H1 (cell line): ENCODE data around the gene MANSC1. TPM values are rescaled to one million over a fixed set of nuclear protein-coding genes. Genes with fewer than 3 reads are reported as not detected.

Experiments used
- CTCF ChIA-PET: fragments of 300-600 bp; sonication (Branson Sonifier 250); formaldehyde crosslinking; loops from one replicate; lab custom pipeline; 2021; ENCODE audit not compliant: partially characterized antibody; lab: Charles Lee
- POLR2A ChIA-PET: fragments of 300-600 bp; sonication (Branson Sonifier 250); formaldehyde crosslinking; loops from one replicate; lab custom pipeline; 2021; ENCODE audit warnings: inconsistent platforms; ENCODE audit not compliant: partially characterized antibody; lab: Charles Lee
- DNase-seq, 2 experiments: peaks; one replicate each; pipeline versions ENCODE4 v3.0.0 to v3.0.0-alpha.2; 2010 to 2022; ENCODE audit warnings: low spot score in 2 of 2, low read depth in 1 of 2, mixed read lengths in 1 of 2
- FAIRE-seq: peaks from 2 replicates; lab custom pipeline; 2011; peaks lifted over from hg19 to GRCh38; lab: Jason Lieb, UNC
- H2AFZ ChIP-seq: 2 replicates; pipeline ENCODE4 v1.8.1; 2012; ENCODE audit warnings: low read length, inconsistent platforms
- H2AK5ac ChIP-seq: 2 replicates; pipeline ENCODE4 v1.6.1; 2013; ENCODE audit warnings: low read depth, low read length
- H2BK120ac ChIP-seq: replicated peaks from 2 replicates; pipeline ENCODE3; 2013; ENCODE audit warnings: low read depth, low read length, inconsistent platforms
- H2BK12ac ChIP-seq: 2 replicates; pipeline ENCODE4 v1.6.1; 2013; ENCODE audit warnings: low read depth, low read length
- H2BK15ac ChIP-seq: 2 replicates; pipeline ENCODE4 v1.6.1; 2013; ENCODE audit warnings: low read length
- H2BK20ac ChIP-seq: 2 replicates; pipeline ENCODE4 v1.6.1; 2013; ENCODE audit warnings: low read length
- H2BK5ac ChIP-seq: 2 replicates; pipeline ENCODE4 v1.6.1; 2013; ENCODE audit warnings: low read depth, low read length
- H3K14ac ChIP-seq: 2 replicates; pipeline ENCODE4 v1.6.1; 2013; ENCODE audit warnings: inconsistent platforms; ENCODE audit not compliant: insufficient read length
- H3K18ac ChIP-seq: 2 replicates; pipeline ENCODE4 v1.6.1; 2013; ENCODE audit warnings: low read length; ENCODE audit errors: extremely low read depth
- H3K23ac ChIP-seq: 2 replicates; pipeline ENCODE4 v1.6.1; 2013; ENCODE audit warnings: inconsistent platforms; ENCODE audit not compliant: insufficient read length
- H3K23me2 ChIP-seq: 2 replicates; pipeline ENCODE4 v1.6.1; 2013; ENCODE audit warnings: low read depth, low read length
- H3K27ac ChIP-seq: 2 replicates; pipeline ENCODE4 v1.6.1; 2011; ENCODE audit warnings: low read depth, low read length, inconsistent platforms
- H3K27me3 ChIP-seq, 4 experiments: replicated peaks in 1 of 4; 1 replicate in 1 of 4; 2 replicates in 3 of 4; pipeline versions ENCODE4 v1.6.1 to v1.8.1; 2011 to 2013; ENCODE audit warnings: low read length in 3 of 4, mild to moderate bottlenecking in 3 of 4, inconsistent platforms in 2 of 4, mixed read lengths in 2 of 4, moderate library complexity in 1 of 4; ENCODE audit not compliant: control insufficient read depth in 3 of 4, insufficient read depth in 3 of 4; ENCODE audit errors: extremely low read depth in 1 of 4
- H3K36me3 ChIP-seq, 4 experiments: 2 replicates each; pipeline versions ENCODE4 v1.6.1 to v1.8.1; 2011 to 2013; ENCODE audit warnings: mild to moderate bottlenecking in 4 of 4, low read length in 3 of 4, moderate library complexity in 2 of 4, control low read depth in 1 of 4, inconsistent platforms in 1 of 4; ENCODE audit not compliant: insufficient read depth in 4 of 4, control insufficient read depth in 2 of 4
- H3K4ac ChIP-seq: replicated peaks from 2 replicates; pipeline ENCODE3; 2013; ENCODE audit warnings: low read length, low read depth, mixed read lengths, inconsistent platforms; ENCODE audit not compliant: insufficient read length
- H3K4me1 ChIP-seq, 4 experiments: replicated peaks in 1 of 4; 1 replicate in 1 of 4; 2 replicates in 3 of 4; pipeline versions ENCODE4 v1.6.1 to v1.8.1; 2011 to 2013; ENCODE audit warnings: low read length in 3 of 4, inconsistent platforms in 2 of 4, mixed read lengths in 1 of 4; ENCODE audit not compliant: insufficient read depth in 4 of 4, control insufficient read depth in 3 of 4
- H3K4me2 ChIP-seq, 2 experiments: 2 replicates each; pipeline versions ENCODE4 v1.6.1 to v1.8.1; 2011 to 2013; ENCODE audit warnings: low read depth in 2 of 2, low read length in 2 of 2, control low read depth in 1 of 2, inconsistent platforms in 1 of 2, mild to moderate bottlenecking in 1 of 2; ENCODE audit not compliant: insufficient read depth in 1 of 2
- H3K4me3 ChIP-seq, 4 experiments: fragments of 200-600, 300-600 bp in 1 of 4; sonication (generic), shearing (Covaris generic), sonication (Bioruptor Twin) in 1 of 4; 2 replicates each; pipeline versions ENCODE4 v1.5.1 to v1.8.1; 2011 to 2016; ENCODE audit warnings: low read length in 4 of 4, low read depth in 3 of 4, control low read depth in 2 of 4, inconsistent platforms in 2 of 4, mild to moderate bottlenecking in 2 of 4, mixed read lengths in 1 of 4, moderate library complexity in 1 of 4; ENCODE audit not compliant: insufficient read depth in 2 of 4; ENCODE audit errors: extremely low read depth in 1 of 4
- H3K56ac ChIP-seq: replicated peaks from 2 replicates; pipeline ENCODE3; 2013; ENCODE audit warnings: low read depth, mild to moderate bottlenecking, mixed read lengths, low read length, inconsistent platforms; ENCODE audit not compliant: insufficient read length
- H3K79me1 ChIP-seq: 2 replicates; pipeline ENCODE4 v1.6.1; 2013; ENCODE audit warnings: low read depth, low read length, control low read depth
- H3K79me2 ChIP-seq, 2 experiments: 2 replicates each; pipeline versions ENCODE4 v1.6.1 to v1.8.1; 2012 to 2013; ENCODE audit warnings: low read length in 2 of 2, mild to moderate bottlenecking in 2 of 2, inconsistent platforms in 1 of 2; ENCODE audit not compliant: insufficient read depth in 2 of 2, control insufficient read depth in 1 of 2
- H3K9ac ChIP-seq, 4 experiments: replicated peaks in 1 of 4; 1 replicate in 1 of 4; 2 replicates in 3 of 4; pipeline versions ENCODE4 v1.6.1 to v1.8.1; 2011 to 2013; ENCODE audit warnings: low read depth in 3 of 4, low read length in 3 of 4, control low read depth in 2 of 4, mild to moderate bottlenecking in 2 of 4, moderate library complexity in 2 of 4, inconsistent platforms in 1 of 4; ENCODE audit errors: extremely low read depth in 1 of 4
- H3K9me3 ChIP-seq, 2 experiments: 2 replicates each; pipeline versions ENCODE4 v1.6.1 to v1.8.1; 2012 to 2013; ENCODE audit warnings: mild to moderate bottlenecking in 2 of 2, moderate library complexity in 2 of 2, control low read depth in 1 of 2, inconsistent platforms in 1 of 2, low read depth in 1 of 2, low read length in 1 of 2, mixed read lengths in 1 of 2; ENCODE audit not compliant: insufficient read depth in 2 of 2
- H4K20me1 ChIP-seq, 2 experiments: replicated peaks in 1 of 2; 2 replicates each; pipeline versions ENCODE3 to v1.8.1; 2011 to 2013; ENCODE audit warnings: inconsistent platforms in 2 of 2, low read length in 2 of 2, mild to moderate bottlenecking in 1 of 2; ENCODE audit not compliant: insufficient read depth in 2 of 2, control insufficient read depth in 1 of 2
- H4K5ac ChIP-seq: 2 replicates; pipeline ENCODE4 v1.6.1; 2013; ENCODE audit warnings: low read length, low read depth, mixed read lengths, inconsistent platforms; ENCODE audit not compliant: insufficient read length
- H4K8ac ChIP-seq: 2 replicates; pipeline ENCODE4 v1.8.0; 2013; ENCODE audit warnings: mild to moderate bottlenecking, moderate library complexity, low read length, inconsistent platforms; ENCODE audit not compliant: insufficient read depth; ENCODE audit errors: extremely low read depth
- H4K91ac ChIP-seq: replicated peaks from 2 replicates; pipeline ENCODE3; 2013; ENCODE audit warnings: low read length, mixed read lengths, inconsistent platforms; ENCODE audit not compliant: insufficient read length
- BACH1 ChIP-seq: IDR thresholded peaks from 2 replicates; pipeline ENCODE4 v1.6.1; 2012; ENCODE audit warnings: low read length, improper control_type of control experiment
- CREB1 ChIP-seq: IDR thresholded peaks from 2 replicates; pipeline ENCODE4 v1.6.1; 2012; ENCODE audit warnings: inconsistent platforms
- CTBP2 ChIP-seq: IDR thresholded peaks from 2 replicates; pipeline ENCODE4 v1.7.0; 2011; ENCODE audit warnings: borderline replicate concordance, mild to moderate bottlenecking, moderate library complexity, mixed read lengths, low read length; ENCODE audit not compliant: insufficient read depth, insufficient read length
- GTF2F1 ChIP-seq: IDR thresholded peaks from 2 replicates; pipeline ENCODE4 v1.6.1; 2012; ENCODE audit warnings: low read depth, low read length, improper control_type of control experiment, borderline replicate concordance
- NRF1 ChIP-seq: IDR thresholded peaks from 2 replicates; pipeline ENCODE4 v1.6.1; 2011; ENCODE audit warnings: mild to moderate bottlenecking, low read depth, low read length, improper control_type of control experiment
- POLR2AphosphoS5 ChIP-seq: IDR thresholded peaks from 2 replicates; pipeline ENCODE4 v1.6.1; 2011; ENCODE audit warnings: low read depth, low read length
- RBBP5 ChIP-seq: IDR thresholded peaks from 2 replicates; pipeline ENCODE4 v1.7.1; 2012; ENCODE audit warnings: low read depth, mild to moderate bottlenecking, inconsistent platforms, low read length, moderate library complexity, borderline replicate concordance
- RFX5 ChIP-seq: IDR thresholded peaks from 2 replicates; pipeline ENCODE4 v1.6.1; 2011; ENCODE audit warnings: low read depth, low read length, improper control_type of control experiment, borderline replicate concordance
- SP4 ChIP-seq: IDR thresholded peaks from 2 replicates; pipeline ENCODE4 v1.6.1; 2012; ENCODE audit warnings: low read length, inconsistent platforms
- WGBS, 2 experiments: shearing (Covaris generic) in 1 of 2; methylation state at CpG; one replicate each; pipeline versions ENCODE4 v1.1.6 to v1.1.7; 2013 to 2015; ENCODE audit warnings: low lambda C conversion rate in 2 of 2, mixed read lengths in 2 of 2, inconsistent platforms in 1 of 2, low coverage in 1 of 2, missing lambda C conversion rate in 1 of 2; ENCODE audit not compliant: insufficient replicate concordance in 2 of 2, insufficient coverage in 1 of 2, insufficient read length in 1 of 2; ENCODE audit errors: extremely low coverage in 1 of 2, missing lambda C conversion rate in 1 of 2; 5-methylcytosine and 5-hydroxymethylcytosine counted together
- polyA plus RNA-seq, 7 experiments: library from polyadenylated mRNA; depleted of rRNA in 3 of 7; stranded (reverse) in 5 of 7; unstranded in 2 of 7; fragments of >200 nt in 5 of 7; fragments of 200-250 nt in 2 of 7; gene quantifications; 1 replicate in 5 of 7; 2 replicates in 1 of 7; 4 replicates in 1 of 7; pipeline versions ENCODE4 v1.2.1 to v1.2.3, GENCODE V29; 2011 to 2013; ENCODE audit warnings: missing spikeins in 2 of 7, mixed read lengths in 2 of 7
- total RNA-seq: library from RNA; stranded (reverse); fragmentation: NEBNext Ultra II Directional; extraction: Animal tissue kit (Norgen Biotek cat#: 25700); gene quantifications from 2 replicates; pipeline ENCODE4 v1.2.1, GENCODE V29; 2021

MANSC1 gene
- total and polyA plus RNA-seq, 2 of the 8 experiments (the other 6 are each of a cell fraction or from before 2014, with no cell fraction given): 2.0 to 8.9 TPM

DNA sequence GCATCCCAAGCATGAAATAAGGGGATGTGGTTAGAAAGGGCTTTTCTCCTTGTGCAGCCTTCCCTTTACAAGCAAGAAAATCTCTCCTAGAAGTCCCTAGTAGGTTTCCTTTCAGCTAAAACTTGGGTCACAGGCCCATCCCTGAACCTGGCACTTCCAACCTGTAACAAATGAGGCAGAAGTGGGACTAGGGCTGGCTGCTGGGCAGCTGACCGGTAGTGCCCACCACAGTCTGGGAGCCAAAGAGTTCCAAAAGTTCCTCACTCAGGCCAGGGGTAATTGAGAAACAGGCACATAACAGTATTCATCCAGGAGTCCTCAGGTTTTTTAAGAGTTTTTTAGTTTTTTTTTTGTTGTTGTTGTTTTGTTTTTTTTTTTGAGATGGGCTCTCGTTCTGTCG, 23.8 kb downstream of the MANSC1 start:
- Histone ChIP-seq H3K27ac (no peak overlapping the region), H2BK120ac (no peak overlapping the region), H2AFZ (no peak overlapping the region), H2BK12ac (0 out of 2 replicates have a peak overlapping the region, but pooled peaks have one; percentile 27), H2BK5ac (no peak overlapping the region), H3K79me1 (no peaks in the 10 kb centered on the region; the same call in 1 of the 2 replicates), H3K4me3 (no peak overlapping the region), H3K9ac (no peak overlapping the region), H3K23me2 (no peaks in the 10 kb centered on the region), H3K23ac (no peak overlapping the region), H3K4me2 (no peak overlapping the region), H4K91ac (peak overlapping the region; percentile 78), H4K20me1 (no peaks in the 10 kb centered on the region), H4K8ac (no peak overlapping the region), H2BK20ac (no peak overlapping the region), H3K18ac (no peak overlapping the region), H2BK15ac (0 out of 2 replicates have a peak overlapping the region, but pooled peaks have one; percentile 61), H3K56ac (no peak overlapping the region), H3K79me2 (no peaks in the 10 kb centered on the region), H2AK5ac (no peak overlapping the region), H3K9me3 (no peaks in the 10 kb centered on the region), H3K4me1 (peaks cover 0 to 2% (median under 1%) of the 10 kb centered on the region in 4 experiments; a peak in 2 of 7 replicates), H3K27me3 (no peaks in the 10 kb centered on the region), H3K36me3 (no peaks in the 10 kb centered on the region), H3K4ac (no peak overlapping the region), H3K14ac (no peak overlapping the region), H4K5ac (no peak overlapping the region)
- 98% methylated on average over 3 of the region's 3 CpGs; no CpG with 5 or more reads in 1 of the 2 experiments for WGBS, 2 experiments
- FAIRE-seq (no peak), DNase-seq (no peak)
- TF ChIP-seq RBBP5 (no peak), SP4 (no peak), RFX5 (no peak), CTBP2 (no peak), BACH1 (no peak), NRF1 (no peak), GTF2F1 (no peak), CREB1 (no peak), POLR2AphosphoS5 (no peak)
- CTCF ChIA-PET: interaction anchor here (0.7 to 7.0 kb wide), 13 partner anchors 8 to 254 kb away, joined by 3 to 42 read pairs (median 4); partner anchors contain the start of gene BCL2L14
- POLR2A ChIA-PET: no interaction called here
